Cardiac muscle cell (in vitro differentiated cells and primary cell): ENCODE results near the gene WNT11. TPM values are rescaled to one million over a fixed set of nuclear protein-coding genes. Genes with fewer than 3 reads are reported as not detected.

Experiments
- DNase-seq, 2 donors: peaks; one replicate each; pipeline versions ENCODE4 v3.0.0 to v3.0.0-alpha.2; 2010 to 2017; ENCODE audit warnings: low read depth in 1 of 2, low spot score in 1 of 2
- H3K27ac ChIP-seq: fragments of 200-600 bp; sonication (generic); 2 replicates; pipeline ENCODE4 v1.5.1; 2016
- H3K27me3 ChIP-seq: fragments of 200-600 bp; sonication (generic); 2 replicates; pipeline ENCODE4 v1.6.0; 2016; ENCODE audit warnings: control low read depth
- H3K36me3 ChIP-seq: fragments of 200-600 bp; sonication (generic); 2 replicates; pipeline ENCODE4 v1.5.1; 2016; ENCODE audit warnings: control low read depth
- H3K4me1 ChIP-seq: fragments of 200-600 bp; sonication (generic); 2 replicates; pipeline ENCODE4 v1.8.1; 2017; ENCODE audit warnings: low read depth, mild to moderate bottlenecking, mixed run types
- H3K4me3 ChIP-seq: fragments of 200-600 bp; sonication (generic); 2 replicates; pipeline ENCODE4 v1.5.1; 2016; ENCODE audit warnings: mild to moderate bottlenecking
- H3K9me3 ChIP-seq: fragments of 200-600 bp; sonication (generic); 2 replicates; pipeline ENCODE4 v1.5.1; 2017; ENCODE audit warnings: low read depth, mild to moderate bottlenecking, control low read depth
- polyA plus RNA-seq: library from polyadenylated mRNA; unstranded; fragments of >200 nt; fragmentation: Nextera tagmentation; extraction: Ambion mirVana; gene quantifications from 2 replicates; pipeline ENCODE4 v1.2.1, GENCODE V29; 2016
- total RNA-seq: library from RNA; depleted of rRNA; stranded (reverse); fragments of >200 nt; gene quantifications from 2 replicates; pipeline ENCODE4 v1.2.3, GENCODE V29; 2016
- TF ChIP-seq, protein P1 (sequence below): IDR thresholded peaks from 2 replicates; pipeline ENCODE4 v1.5.1; 2012; ENCODE audit warnings: low read depth, mild to moderate bottlenecking, low read length

The WNT11 gene
- total and polyA plus RNA-seq, 2 experiments from 2014 or later = 87.9 to 107 TPM

DNA sequence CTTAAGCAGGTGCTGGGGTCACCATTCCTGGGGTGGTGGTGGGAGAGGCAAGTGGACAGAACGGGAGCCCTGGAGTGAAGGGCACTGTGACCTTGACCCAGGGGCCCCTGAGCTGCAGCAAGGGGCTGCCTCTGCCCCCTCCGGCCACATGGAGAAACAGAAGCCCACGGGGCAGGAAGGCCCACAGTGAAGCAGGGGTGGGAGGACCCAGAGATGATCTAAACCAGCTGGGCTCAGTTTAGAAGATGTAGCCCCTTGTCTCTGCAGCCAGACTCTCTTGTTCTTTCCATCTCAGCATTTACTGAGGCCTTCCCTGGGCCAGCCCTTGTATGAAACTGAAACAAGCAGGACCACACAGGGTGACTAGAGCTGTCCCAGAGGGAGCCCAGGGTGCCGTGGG, 30.5 kb downstream of the WNT11 start:
- no peak overlapping the region for H3K4me3 ChIP-seq
- no peak for DNase-seq
- no peaks in the 10 kb centered on the region for H3K36me3 ChIP-seq
- H3K27me3 ChIP-seq = no peaks in the 10 kb centered on the region
- no peak overlapping the region for H3K27ac ChIP-seq
- H3K9me3 ChIP-seq = no peaks in the 10 kb centered on the region
- TF ChIP-seq, protein P1, sequence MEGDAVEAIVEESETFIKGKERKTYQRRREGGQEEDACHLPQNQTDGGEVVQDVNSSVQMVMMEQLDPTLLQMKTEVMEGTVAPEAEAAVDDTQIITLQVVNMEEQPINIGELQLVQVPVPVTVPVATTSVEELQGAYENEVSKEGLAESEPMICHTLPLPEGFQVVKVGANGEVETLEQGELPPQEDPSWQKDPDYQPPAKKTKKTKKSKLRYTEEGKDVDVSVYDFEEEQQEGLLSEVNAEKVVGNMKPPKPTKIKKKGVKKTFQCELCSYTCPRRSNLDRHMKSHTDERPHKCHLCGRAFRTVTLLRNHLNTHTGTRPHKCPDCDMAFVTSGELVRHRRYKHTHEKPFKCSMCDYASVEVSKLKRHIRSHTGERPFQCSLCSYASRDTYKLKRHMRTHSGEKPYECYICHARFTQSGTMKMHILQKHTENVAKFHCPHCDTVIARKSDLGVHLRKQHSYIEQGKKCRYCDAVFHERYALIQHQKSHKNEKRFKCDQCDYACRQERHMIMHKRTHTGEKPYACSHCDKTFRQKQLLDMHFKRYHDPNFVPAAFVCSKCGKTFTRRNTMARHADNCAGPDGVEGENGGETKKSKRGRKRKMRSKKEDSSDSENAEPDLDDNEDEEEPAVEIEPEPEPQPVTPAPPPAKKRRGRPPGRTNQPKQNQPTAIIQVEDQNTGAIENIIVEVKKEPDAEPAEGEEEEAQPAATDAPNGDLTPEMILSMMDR = no peak
- peaks cover 3% of the 10 kb centered on the region for H3K4me1 ChIP-seq

GRCh38 chr11:76174330-76174729, 32.0 kb downstream of the WNT11 start:
- peaks cover 3% of the 10 kb centered on the region for H3K4me1 ChIP-seq
- H3K4me3 ChIP-seq = no peak overlapping the region
- H3K9me3 ChIP-seq = no peaks in the 10 kb centered on the region
- no peak for DNase-seq
- no peaks in the 10 kb centered on the region for H3K36me3 ChIP-seq
- H3K27ac ChIP-seq = no peak overlapping the region
- H3K27me3 ChIP-seq = no peaks in the 10 kb centered on the region
- TF ChIP-seq, protein P1 = no peak

- Histone ChIP-seq H3K4me1 (peaks cover 3% of the 10 kb centered on the region), H3K36me3 (no peaks in the 10 kb centered on the region), H3K4me3 (no peak overlapping the region), H3K9me3 (no peaks in the 10 kb centered on the region), H3K27me3 (no peaks in the 10 kb centered on the region), H3K27ac (no peak overlapping the region)
- TF ChIP-seq, protein P1 = no peak
- DNase-seq = no peak
Observed at GRCh38 chr11:76173663-76174062, 32.6 kb downstream of the WNT11 start.

DNA sequence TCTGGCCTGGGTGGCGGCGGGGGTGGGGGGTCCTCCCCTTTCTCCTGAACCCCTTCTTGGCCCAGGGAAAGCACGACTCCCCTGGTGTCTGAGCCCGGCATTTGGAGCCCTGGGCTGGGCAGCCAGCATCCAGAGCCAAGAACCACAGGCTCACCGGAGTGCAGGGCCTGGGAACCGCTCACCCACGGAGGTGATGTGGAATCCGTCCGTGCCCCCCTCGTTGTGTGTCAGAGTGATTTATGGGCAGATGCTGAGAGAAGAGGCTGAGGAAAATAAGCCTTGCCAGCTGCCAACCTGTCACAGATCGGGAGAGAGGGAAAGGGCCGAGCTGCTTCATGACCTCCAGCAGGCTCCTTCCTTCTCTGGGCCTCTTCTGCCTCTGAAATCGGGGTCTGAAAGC, 33.7 kb downstream of the WNT11 start:
- Histone ChIP-seq H3K4me3 (no peak overlapping the region), H3K27me3 (no peaks in the 10 kb centered on the region), H3K36me3 (no peaks in the 10 kb centered on the region), H3K27ac (no peak overlapping the region), H3K4me1 (peaks cover 3% of the 10 kb centered on the region), H3K9me3 (no peaks in the 10 kb centered on the region)
- DNase-seq = no peak
- TF ChIP-seq, protein P1 = no peak

- TF ChIP-seq, protein P1 = no peak
- H3K4me3 ChIP-seq = no peak overlapping the region
- no peaks in the 10 kb centered on the region for H3K9me3 ChIP-seq
- H3K27me3 ChIP-seq = no peaks in the 10 kb centered on the region
- H3K27ac ChIP-seq = no peak overlapping the region
- DNase-seq = no peak
- H3K4me1 ChIP-seq = no peaks in the 10 kb centered on the region
- H3K36me3 ChIP-seq = no peaks in the 10 kb centered on the region
Observed at GRCh38 chr11:76170468-76170867, 35.8 kb downstream of the WNT11 start.

DNA sequence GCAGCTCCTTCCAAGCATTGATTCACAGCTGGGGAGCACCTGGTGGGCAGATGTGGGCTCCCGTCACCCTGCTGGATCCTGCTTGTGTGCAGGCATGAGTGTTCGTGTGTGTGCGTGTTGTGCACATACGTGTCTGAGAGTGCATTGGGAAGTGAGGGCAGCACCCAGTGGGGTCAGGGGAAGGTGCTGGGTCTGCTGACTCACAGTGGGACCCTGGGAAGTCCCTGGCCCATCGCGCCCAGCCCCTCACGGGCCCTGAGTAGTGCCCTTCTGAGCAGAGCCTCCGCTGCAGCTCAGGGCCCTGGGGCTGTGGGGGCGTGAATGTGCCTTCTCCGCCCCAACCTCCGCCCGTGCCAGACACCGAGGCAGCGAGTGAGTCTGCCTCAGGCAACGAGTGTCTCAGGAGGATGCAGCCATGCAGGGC, 36.8 kb downstream of the WNT11 start:
- H3K36me3 ChIP-seq = no peaks in the 10 kb centered on the region
- no peaks in the 10 kb centered on the region for H3K27me3 ChIP-seq
- H3K27ac ChIP-seq = no peak overlapping the region
- H3K9me3 ChIP-seq = no peaks in the 10 kb centered on the region
- no peaks in the 10 kb centered on the region for H3K4me1 ChIP-seq
- no peak for DNase-seq
- no peak overlapping the region for H3K4me3 ChIP-seq
- TF ChIP-seq, protein P1 = no peak
